SK-N-SH treated with all-trans-retinoic acid at 6 μM for 48 hours (cell line): Measurements from ENCODE around the gene ACVR2A.

Experiments
- ZFP3 ChIP-seq: fragments of 250-450 bp; sonication (Bioruptor Pico); IDR thresholded peaks from 2 replicates; pipeline ENCODE4 v1.5.0; 2020; ENCODE audit warnings: mild to moderate bottlenecking, moderate library complexity
- ZNF565 ChIP-seq: fragments of 450-650 bp; formaldehyde crosslinking; conservative IDR thresholded peaks from 2 replicates; pipeline ENCODE4 v1.5.0; 2020; ENCODE audit warnings: low read depth, mild to moderate bottlenecking, moderate library complexity
- ZNF8 ChIP-seq: fragments of 450-650 bp; formaldehyde crosslinking; IDR thresholded peaks from 2 replicates; pipeline ENCODE4 v1.5.0; 2020; ENCODE audit warnings: mild to moderate bottlenecking, moderate library complexity
- TF ChIP-seq, protein P1 (sequence below): fragments of 250-450 bp; sonication (Bioruptor Pico); IDR thresholded peaks from 2 replicates; pipeline ENCODE4 v1.5.1; 2020; ENCODE audit warnings: low read depth, mild to moderate bottlenecking, moderate library complexity
- TF ChIP-seq, protein P2 (sequence below): fragments of 250-450 bp; sonication (Bioruptor Pico); IDR thresholded peaks from 2 replicates; pipeline ENCODE4 v1.8.0; 2020; ENCODE audit warnings: mild to moderate bottlenecking, moderate library complexity, borderline replicate concordance

DNA sequence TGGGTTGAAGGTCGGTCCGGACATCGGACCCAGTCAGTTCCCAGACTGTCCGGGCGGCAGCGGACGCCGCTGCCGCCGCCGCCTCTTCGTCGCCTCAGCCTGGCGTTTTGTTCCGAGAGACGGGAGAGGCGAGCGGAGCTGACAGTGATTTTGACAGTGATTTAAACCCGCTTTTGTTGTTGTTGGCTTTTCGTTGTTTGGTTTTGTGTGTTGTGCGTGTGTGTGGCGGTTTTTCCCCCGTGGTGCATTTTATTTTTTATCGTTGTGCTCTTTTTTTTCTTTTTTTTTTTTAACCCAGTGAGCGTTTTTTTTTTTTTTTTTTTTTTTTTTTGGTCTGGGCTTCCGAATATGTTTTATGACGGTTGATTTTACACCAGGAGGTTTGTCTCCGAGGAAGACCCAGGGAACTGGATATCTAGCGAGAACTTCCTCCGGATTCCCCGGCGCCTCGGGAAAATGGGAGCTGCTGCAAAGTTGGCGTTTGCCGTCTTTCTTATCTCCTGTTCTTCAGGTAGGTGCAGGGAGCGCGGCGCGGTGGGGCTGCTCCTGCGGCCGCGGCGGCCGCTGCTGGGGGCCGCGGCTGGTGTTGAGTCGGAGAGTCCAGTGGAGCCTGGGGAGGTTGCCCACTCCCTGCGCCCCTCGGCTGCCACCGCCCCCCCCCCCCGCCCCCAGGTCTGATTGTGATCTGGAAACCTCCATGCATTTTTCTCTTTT is at the start of gene ACVR2A:
- TF ChIP-seq ZNF8 (CRISPR knock-in tag): no peak
- TF ChIP-seq ZFP3: no peak
- TF ChIP-seq, protein P1, sequence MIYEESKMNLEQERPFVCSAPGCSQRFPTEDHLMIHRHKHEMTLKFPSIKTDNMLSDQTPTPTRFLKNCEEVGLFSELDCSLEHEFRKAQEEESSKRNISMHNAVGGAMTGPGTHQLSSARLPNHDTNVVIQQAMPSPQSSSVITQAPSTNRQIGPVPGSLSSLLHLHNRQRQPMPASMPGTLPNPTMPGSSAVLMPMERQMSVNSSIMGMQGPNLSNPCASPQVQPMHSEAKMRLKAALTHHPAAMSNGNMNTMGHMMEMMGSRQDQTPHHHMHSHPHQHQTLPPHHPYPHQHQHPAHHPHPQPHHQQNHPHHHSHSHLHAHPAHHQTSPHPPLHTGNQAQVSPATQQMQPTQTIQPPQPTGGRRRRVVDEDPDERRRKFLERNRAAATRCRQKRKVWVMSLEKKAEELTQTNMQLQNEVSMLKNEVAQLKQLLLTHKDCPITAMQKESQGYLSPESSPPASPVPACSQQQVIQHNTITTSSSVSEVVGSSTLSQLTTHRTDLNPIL (CRISPR knock-in tag): no peak
- TF ChIP-seq ZNF565 (CRISPR knock-in tag): no peak
- TF ChIP-seq, protein P2, sequence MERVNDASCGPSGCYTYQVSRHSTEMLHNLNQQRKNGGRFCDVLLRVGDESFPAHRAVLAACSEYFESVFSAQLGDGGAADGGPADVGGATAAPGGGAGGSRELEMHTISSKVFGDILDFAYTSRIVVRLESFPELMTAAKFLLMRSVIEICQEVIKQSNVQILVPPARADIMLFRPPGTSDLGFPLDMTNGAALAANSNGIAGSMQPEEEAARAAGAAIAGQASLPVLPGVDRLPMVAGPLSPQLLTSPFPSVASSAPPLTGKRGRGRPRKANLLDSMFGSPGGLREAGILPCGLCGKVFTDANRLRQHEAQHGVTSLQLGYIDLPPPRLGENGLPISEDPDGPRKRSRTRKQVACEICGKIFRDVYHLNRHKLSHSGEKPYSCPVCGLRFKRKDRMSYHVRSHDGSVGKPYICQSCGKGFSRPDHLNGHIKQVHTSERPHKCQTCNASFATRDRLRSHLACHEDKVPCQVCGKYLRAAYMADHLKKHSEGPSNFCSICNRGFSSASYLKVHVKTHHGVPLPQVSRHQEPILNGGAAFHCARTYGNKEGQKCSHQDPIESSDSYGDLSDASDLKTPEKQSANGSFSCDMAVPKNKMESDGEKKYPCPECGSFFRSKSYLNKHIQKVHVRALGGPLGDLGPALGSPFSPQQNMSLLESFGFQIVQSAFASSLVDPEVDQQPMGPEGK: no peak
